ENCODE data around the gene GALNT14.

Gene GALNT14

DNA sequence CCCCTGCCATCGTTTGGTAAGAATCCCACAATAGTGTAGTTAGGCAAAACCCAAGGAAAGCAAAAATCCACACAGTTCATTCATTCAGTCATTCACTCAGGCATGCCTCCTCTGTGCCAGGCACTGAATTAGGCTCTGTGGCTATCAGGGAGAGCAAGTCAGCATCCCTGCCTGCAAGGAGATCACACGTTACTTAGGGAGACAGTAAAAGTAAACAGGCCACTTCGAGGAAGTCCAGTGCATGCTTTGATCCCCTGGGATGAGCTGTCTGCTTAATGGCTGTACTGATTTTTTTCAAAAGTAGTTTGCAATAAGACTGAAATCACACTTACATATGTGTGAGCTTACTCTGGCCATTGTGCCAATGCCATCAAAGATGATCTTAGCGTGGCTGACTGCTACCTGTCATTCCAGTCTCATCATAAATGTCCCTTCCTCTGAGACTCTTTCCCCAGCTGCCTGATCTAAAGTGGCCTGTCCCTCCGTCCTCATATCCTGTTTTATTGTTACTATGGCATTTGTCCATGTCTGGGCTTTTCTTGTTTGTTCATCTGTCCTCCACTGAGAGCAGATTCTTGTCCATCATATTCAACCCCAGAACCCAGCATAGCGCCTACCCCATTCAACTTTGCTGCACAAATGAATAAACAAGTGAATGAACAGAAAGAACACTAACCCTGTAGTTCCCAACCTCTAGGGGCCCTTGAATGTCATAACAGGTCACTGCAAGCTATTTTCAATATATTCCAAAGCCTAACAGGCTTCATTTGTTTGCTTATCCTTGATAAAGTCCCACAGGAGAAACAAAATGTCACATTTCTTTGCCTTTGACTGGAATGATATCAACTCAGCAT is 84.1 kb downstream of the GALNT14 start:
- no peak for DNase-seq

DNA sequence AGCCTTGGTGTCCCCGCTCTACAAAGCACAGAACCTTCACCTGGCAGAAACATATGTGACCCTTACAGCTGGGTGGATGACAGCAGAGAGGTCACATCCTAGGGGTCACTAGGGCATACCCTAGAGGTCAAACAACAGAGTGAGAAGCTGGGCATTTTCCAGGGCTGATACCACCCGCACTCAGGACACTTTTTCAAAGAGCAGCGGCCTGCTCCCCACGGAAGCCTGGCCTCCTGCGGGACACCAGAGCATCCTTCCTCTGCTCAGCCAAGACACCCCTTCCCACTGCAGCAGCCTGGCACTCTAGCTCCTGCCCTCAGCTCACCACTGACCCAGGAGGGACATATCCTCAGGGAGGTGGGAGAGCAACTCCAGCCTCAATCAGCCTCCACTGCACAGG is 86.0 kb downstream of the GALNT14 start:
- DNase-seq = no peak

DNA sequence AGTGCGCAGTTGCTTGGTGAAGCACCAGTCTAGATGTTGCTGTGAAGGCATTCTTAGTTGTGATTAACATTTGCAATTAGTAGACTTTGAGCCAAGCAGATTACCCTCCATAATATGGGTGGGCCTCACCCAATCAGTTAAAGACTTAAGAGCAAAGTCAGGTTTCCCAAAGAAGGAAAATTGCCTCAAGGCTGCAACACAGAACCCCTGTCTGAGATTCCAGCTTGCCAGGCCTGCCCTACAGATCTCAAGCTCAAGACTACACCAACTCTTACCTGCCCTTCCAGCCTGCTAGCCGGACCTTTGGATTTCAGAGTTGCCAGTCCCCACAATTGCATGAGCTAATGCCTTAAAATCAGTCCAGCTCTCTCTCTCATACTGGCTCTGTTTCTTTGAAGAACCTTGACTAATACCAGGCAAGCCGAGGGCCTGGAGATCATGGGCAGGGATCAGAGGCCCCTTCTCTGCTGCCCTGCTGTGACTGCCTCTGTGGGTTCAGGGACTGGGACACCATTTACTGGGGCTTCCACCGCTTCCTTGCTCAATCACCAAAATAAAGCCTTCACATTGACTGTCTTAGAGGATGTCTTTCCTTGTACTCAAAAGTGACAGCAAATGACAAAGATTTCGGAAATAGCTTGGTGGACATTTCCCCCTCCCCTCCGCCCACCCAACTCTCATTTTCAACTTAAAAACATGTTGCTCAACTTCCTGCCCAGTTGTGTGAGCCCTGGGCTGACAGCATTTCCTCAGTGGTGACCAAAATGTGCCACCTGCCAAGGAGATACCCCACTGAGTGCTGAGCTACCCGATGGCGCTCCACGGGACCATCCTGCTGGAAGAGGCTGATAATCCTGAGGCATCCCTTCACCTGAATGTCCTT is 86.7 kb downstream of the GALNT14 start:
- no peak for DNase-seq

DNA sequence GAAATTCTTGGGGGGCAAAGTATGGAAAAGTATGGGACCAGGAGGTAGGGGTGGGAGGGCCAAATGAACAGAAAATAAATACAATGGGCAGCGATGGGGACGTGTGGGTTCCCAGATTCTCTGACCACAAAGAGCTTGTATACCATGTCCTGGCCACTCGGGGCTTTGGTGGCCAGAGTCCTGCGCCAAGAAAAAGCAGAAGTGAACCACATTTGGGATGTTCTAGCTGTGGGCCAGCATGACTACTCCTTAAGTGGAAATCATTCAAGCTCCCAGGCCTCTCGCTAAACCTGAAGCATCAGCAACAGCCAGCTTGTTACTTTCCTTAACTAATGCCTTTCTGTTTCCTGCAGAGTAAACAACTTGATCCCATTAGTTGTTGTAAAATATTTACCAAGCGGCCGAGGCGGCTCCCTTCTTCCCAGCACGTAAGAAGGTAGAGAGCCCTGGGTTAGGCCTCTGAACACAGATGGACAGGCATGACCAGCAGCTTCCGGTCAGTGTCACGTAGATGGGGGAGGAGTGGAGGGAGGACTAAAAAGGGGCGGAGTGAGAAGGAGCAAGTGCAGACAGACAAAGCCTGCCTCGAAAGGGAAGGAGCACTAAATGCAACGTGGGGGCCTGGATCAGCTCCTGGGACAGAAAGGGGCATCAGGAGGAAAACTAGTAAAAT is 88.2 kb downstream of the GALNT14 start:
- DNase-seq = no peak

DNA sequence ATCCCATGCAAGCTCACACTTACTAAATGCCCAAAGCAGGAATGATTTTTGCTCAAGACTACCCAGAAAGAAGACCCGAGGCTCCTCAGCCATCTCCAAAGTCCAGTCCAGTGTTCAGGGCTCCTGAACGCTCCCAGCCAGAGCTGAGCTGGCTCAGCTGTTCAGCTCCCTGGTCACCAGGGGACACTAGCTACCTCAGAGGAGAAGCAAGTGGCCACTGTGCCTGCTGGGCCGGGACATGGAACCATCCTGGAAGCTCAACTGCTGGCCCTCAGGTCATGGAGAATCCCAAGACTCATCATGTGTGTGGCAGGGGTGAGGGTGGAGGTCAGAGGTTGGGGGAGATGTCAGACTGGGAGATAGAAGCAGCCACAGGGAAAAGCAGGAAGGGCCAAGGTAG is 89.0 kb downstream of the GALNT14 start:
- DNase-seq = no peak

DNA sequence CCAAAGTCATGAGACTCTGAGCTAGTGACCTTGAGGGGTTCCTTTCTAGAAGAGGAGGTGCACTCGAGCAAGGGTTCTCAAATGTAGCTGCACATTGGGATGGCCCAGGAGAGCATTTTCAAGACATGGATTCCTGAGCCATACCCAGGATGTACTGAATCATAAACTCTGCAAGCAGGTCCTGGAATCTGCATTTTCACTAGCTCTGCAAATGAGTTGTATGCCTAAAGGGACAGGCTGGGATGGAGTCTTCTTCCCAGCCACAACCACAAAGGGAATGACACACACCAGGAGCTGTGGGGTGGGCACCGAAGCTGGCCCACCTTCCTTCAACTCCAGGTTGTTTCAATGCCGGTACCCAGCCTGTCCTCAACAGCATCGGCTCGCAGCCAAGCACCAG is 90.6 kb downstream of the GALNT14 start:
- no peak for DNase-seq

DNA sequence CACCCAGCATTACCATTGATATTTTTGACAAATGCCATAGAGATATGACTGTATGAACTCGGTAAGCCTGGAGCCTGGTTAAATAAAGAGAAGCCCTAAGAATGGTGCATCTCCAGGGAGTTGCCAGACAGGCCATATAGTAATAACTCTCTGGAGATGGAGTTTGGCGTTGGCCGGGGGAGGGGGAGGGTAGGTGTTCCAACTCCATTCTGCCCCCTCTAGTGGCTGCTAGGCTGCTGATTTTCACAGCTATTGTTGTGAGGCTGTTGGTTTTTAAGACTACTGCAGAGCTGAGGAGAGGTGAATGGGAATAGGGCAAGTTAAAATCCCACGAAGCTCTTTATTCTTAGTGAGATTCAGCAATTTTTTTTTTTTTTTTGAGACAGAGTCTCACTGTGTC is 99.9 kb downstream of the GALNT14 start:
- no peak for DNase-seq

DNA sequence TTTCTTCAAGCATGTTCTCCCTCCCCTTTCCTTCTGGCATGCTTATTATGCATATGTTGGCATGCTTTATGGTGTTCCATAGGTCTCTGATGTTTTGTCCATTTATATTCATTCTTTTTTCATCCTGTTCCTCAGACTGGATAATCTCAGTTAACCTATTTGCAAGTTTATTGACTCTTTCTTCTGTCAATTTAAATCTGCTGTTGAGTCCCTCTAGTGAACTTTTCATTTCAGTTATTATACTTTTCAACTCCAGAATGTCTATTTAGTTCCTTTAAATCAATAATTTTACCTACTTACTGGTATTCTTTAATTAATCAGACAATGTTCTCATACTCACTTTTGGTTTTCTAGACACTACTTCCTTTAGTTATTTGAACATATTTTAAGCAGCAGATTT is 101.2 kb downstream of the GALNT14 start:
- DNase-seq = no peak

DNA sequence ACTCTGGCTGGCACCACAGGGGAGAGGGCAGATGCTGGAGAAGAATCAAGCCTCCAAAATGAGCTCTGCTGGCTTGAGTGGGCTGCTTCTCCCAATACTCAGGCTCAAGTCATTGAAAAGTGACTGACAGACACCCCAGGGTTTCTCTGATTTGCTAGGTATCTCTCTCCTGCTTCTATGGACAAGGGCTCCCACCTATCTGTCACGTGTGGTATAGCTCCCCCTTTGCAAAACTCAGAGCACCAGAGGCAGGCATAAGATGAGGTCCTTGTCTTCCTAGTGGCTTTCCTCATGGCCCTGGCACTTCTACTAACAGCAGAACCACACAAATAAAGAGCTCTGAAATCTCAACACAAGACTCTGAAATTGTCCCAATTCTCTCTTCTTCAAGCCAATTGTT is 105.2 kb downstream of the GALNT14 start:
- DNase-seq = no peak

DNA sequence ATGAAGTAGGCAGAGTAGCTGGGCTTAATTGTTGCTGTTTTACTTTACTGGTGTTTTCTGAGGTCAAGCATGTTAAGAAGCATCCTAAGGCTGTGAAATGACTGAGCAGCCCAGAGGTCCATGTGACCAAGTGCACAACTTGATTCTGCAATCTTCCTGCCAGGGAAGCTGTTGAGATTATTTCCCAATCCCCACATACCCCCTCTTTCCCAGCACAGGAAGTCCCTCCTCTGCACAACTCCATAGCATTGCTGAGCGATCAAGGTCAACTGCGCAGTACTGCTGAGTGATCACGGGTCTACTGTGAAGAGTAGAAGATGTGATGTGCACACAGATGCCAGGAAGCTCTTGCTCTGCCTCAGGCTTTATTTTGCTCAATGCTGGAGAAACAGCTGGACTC is 105.8 kb downstream of the GALNT14 start:
- DNase-seq = no peak

DNA sequence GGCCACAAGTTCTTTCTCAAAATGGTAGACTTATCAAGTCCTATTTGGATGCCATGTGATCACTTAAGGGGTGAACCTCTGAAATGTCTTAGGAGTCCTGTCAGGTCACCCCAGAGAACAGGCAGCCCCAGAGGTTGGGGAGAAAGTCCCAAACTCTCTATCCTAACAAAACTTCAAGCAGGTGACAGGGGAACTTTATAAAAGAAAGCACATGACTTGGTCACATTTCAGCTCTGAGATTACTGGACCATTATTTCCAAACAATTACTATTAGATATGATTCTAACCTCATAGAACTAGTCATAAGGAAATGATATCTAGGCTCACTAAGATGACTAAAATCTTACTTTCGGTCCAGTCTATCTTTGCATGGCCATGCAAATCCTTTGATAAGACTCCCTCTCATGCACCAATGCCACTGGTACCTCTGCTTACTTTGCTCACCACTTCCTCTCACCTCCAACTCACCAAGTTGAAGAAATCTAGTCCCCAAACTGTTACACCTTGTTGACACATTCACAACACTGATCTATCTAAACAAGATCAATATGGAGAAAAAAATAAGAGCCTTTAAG is 107.0 kb downstream of the GALNT14 start:
- no peak for DNase-seq

DNA sequence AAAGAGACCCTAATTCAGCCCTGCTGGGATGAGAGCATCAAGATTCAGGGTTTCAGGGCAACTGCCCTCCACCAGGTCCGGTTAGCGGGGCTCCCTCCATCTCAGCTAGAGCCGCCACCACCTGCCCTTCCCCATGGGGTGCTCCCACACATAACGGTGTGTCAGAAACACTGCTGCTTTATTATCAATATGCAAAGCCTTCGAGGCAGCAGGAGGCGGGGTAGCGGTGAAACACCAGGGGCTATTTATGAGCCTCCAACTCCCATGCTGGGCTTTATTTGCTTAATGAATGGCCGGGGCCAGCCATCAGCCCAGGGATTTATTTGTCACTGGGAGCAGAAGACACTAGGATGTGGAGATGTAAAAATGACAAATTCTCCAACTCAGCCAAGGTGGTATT is 109.8 kb downstream of the GALNT14 start:
- DNase-seq = no peak

DNA sequence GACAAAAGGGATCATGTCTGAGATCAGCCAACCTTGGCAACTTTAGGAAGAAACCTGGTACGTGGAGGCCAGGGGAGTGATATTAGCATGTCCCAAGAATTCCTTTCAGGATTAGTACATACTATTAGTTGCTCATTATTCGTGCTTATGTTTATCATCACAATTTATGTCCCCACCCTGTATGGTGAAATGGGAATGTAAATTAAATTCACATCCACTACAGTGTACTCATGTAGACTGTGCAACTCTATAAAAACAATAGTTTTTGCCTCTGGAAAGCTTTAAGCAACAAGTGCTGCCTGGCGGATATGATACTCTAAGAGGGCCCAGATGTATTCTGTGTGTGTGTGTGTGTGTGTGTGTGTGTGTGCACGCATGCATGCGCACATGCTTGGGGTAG is 110.7 kb downstream of the GALNT14 start:
- no peak for DNase-seq

DNA sequence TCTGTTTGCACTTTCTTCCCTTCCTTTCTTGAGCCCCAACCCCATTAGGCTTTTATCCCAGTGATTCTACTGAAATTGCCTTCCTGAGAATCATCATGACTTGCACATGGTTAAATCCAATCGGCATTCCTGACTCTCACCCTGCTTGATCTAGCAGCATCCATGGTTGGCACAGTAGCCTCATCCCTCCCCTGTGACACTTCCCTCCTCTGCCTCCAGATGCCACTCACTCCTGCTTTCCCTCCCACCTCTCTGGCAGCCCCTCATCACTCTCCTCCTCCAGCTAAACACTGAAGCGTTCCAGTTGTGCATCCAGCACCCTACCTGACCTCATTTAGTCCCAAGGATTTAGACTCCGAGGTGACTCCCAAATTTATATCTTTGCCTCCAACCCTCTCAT is 114.7 kb downstream of the GALNT14 start:
- DNase-seq = no peak

DNA sequence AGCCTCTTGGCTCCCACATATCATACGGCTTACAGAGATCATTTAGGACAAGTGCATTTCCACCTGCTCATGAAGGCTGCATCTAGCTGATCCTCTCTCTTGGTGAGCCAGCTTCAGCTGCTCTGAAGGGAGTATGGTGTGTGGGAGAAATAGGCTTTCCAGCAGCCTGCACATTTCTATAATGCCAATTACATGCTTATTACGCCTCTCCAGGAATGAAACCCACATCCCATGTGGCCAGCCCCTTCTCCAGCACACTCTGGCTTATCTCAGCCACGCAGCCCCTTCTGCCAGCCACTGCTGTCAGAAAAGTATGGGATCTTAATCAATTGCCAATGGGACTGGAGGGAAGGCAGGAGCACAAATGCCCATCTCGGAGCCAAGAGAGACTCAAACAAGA is 117.5 kb downstream of the GALNT14 start:
- no peak for DNase-seq

DNA sequence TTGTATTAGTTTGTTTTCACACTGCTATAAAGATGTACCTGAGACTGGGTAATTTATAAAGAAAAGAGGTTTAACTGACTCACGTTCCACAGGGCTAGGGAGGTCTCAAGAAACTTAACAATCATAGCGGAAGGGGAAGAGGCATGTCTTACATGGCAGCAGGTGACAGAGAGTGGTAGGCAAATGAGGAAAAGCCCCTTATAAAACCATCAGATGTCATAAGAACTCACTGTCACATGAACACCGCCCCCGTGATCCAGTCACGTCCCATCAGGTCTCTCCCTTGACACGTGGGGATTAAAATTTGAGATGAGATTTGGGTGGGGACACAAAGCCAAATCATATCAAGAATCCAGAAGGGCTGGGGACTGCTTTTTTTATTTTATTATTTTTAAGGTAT is 120.0 kb downstream of the GALNT14 start:
- DNase-seq = no peak

DNA sequence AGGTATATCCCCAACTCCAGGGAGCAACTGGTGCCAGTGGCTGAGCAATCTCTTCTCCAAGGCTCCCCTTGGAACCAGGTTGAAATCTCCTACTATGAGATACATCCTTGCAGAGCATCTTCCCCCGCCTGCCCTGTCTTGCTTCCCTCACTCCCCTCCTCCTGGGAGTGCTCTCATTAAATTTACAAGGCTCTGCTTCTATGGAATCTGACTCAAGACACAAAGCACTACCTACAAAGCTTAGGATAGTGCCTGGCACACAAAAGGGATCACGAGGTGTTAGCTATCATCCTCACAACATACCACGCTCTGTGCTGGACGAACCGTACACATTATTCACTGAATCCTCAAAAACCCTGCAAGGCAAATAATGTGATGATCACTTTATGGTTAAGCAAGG is 121.6 kb downstream of the GALNT14 start:
- DNase-seq = no peak

DNA sequence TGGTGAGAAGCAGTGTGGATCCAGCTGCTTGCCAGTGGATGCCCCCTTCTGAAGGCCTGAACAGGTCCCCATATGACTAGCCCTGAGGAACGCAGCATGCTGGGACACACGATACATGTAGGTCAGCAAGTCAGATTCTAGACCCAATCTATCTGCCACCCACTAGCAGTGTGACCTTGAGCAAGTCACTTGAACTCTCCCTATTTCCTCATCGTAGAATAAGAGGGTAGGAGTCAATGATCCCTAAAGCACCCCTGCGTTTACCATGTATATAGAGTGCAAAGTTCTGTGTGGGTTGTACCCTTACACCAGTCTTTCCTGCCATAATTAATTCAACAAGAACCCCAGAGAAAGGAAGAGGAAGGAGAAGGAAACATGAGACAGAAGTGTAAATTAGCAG is 123.7 kb downstream of the GALNT14 start:
- DNase-seq = no peak

DNA sequence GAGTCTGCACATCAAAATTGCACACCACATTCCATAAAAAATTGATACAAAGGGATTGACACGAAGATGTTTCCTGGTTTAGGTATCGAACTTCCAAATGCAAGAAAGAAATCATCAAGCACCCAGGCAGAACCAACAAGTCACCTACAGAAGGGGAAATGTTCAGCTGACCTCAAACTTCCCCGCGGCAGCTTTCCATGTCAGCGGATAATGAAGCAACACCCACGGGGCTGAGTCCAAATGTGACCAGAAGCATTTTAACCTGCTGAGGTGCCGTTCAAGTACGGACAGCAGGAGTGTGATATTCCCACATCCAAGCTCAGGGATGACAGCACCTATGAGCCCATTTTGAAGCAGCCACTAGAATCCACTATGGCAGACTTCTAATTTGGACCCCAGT is 124.9 kb downstream of the GALNT14 start:
- DNase-seq = no peak

DNA sequence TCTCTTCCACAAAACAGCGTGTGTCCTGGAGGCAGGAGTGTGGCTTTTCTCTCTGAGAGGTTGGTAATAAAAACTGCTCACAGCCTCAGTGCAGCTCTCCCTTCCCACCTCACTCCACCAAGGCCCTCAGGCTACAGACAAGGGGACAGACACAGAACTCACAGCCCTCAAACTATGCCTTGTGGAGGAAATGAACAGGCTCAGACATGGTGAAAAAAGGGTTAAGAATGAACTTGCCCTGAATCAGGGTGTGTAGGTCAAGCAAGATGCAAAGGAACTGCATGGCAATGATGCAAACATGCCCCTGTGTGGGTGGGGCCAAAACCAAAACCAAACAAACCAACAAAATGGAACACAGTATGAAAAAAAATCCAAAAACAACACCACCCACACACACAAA is 125.8 kb downstream of the GALNT14 start:
- no peak for DNase-seq

DNA sequence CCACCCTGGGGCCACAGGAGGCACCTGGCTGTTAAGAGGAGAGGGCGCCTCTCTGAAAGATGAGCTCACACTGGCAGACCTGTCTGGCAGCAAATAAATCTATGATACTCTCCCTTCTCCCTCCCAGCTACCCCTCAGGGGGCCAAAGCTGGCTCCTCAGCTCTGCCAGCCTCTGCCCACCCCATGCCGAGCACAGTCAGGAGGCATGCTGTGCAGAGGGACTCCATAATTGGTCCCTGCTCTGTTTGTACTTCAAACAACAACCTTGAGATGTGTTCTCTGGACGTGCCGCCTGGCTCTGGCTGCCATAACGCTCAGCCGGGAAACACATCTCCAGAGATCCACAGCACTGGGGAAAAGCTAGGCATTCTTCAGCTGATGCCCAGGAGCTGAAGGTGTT is 126.7 kb downstream of the GALNT14 start:
- no peak for DNase-seq

DNA sequence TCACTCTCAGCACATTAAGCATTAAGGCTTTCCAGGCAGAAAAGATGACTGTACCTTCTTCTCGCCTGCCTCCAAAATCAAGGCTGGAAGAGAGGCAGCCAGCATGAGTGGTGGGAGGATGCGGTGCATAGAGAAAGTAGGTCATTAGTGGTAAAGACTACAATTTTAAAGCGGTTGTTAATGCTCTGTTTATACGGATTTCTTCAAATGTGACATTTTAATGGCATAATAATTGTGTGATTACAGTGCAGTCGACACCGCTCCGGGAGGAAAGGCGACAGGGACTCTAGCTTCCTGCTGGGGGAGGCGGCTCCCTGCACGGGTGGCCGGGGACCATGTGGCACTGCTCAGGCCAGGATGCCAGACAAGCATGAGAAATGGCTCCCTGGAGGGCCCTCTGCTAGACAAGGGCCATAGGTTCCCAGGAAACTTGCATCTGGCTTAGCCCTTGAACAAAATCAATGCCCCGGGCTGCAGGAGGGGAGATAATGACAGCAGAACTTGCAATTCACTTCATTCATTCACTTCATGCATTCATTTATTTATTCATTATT is 129.6 kb downstream of the GALNT14 start:
- no peak for DNase-seq

DNA sequence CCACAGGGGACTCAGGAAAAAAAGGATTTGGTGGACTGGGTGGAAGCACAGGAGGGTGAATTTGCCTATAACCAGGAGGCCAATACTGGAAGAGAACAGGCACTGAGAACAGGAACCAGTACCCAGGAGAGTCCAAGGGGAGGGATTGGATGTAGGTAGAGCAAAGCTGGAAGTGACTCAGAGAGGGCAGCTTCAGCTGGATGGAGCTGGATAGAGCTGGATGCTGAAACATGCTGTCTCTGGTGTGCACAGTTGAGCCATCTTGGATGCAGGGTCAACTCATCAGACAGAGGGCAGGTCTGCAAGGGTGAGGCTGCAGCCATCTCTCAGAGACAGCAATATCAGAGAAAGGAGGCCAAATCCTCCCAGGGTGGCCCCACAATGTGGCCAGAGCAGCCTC is 134.0 kb downstream of the GALNT14 start:
- DNase-seq = no peak

Measured in stimulated activated CD4-positive, alpha-beta T cell treated with anti-CD3 and anti-CD28 coated beads, Interleukin-15, amount 100 ng/mL, for 24 hours (primary cell).